ENCODE results near the gene CYP39A1.
A peak's percentile ranks its signal among the peaks of the same experiment; 100 is the strongest.

The CYP39A1 gene

DNA sequence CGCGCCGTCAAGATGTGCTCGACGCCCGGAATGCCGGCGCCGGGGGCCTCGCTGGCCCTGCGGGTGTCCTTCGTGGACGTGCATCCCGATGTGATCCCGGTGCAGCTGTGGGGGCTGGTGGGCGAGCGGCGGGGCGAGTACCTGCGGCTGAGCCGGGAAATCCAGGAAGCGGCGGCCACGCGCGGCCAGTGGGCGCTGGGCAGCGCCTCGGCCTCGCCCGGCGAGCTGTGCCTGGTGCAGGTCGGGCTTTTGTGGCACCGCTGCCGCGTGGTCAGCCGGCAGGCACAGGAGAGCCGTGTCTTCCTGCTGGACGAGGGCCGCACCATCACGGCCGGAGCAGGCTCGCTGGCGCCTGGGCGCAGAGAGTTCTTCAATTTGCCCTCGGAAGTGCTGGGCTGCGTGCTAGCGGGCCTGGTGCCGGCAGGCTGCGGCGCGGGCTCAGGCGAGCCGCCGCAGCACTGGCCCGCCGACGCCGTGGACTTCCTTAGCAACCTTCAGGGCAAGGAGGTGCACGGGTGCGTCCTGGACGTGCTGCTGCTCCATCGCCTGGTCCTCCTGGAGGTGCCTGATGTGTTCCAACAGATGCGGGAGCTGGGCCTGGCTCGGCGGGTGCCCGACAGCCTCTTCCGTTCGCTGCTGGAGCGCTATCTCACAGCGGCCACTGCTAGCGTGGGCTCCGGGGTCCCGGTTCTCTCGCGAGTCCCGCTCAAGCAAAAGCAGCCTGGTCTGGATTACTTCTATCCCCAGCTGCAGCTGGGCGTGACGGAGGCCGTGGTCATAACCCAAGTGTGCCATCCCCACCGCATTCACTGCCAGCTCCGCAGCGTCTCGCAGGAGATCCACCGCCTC is 35.7 kb upstream of the CYP39A1 start:
- H3K4me3 ChIP-seq (ENCODE audit: low read depth, low read length), result no peak overlapping the region
- DNase-seq (ENCODE audit: low read depth), result no peak
- TF ChIP-seq, protein P1, sequence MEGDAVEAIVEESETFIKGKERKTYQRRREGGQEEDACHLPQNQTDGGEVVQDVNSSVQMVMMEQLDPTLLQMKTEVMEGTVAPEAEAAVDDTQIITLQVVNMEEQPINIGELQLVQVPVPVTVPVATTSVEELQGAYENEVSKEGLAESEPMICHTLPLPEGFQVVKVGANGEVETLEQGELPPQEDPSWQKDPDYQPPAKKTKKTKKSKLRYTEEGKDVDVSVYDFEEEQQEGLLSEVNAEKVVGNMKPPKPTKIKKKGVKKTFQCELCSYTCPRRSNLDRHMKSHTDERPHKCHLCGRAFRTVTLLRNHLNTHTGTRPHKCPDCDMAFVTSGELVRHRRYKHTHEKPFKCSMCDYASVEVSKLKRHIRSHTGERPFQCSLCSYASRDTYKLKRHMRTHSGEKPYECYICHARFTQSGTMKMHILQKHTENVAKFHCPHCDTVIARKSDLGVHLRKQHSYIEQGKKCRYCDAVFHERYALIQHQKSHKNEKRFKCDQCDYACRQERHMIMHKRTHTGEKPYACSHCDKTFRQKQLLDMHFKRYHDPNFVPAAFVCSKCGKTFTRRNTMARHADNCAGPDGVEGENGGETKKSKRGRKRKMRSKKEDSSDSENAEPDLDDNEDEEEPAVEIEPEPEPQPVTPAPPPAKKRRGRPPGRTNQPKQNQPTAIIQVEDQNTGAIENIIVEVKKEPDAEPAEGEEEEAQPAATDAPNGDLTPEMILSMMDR (IDR thresholded peaks at IDR 0.05; ENCODE audit: low read depth, low read length, missing control alignments), result no peak

DNA sequence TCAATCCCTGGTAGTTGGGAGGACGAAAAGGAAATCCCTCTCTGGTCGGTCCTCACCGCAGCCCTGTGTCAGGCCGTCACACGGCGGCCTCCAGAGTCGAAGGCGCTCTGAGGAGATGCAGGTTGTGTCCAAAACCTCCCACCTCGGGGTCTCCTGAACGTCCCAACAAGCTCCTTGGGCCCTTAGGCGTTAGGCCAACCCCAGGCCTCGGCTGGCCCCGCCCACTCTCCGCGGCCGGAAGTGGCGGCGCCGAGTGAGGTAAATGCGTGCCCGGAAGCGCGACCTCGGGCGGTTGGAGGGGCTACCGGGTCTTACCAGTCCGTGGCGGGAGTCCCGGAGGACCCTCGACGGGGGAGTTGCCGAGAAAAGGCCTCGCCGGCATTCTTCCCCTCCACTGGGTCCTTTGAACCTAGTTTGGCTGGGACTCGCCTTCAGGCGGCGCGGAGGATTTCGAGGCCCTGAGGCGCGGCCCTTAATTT is 35.0 kb upstream of the CYP39A1 start, which contains the start of gene TDRD6:
Gene TDRD6 (plus strand): TSS at position 267 of the 479 bp plus-strand sequence. CDS start 244 bp downstream, outside the sequence.
- DNase-seq (ENCODE audit: low read depth), result no peak
- TF ChIP-seq, protein P1 (IDR thresholded peaks at IDR 0.05; ENCODE audit: low read depth, low read length, missing control alignments), result no peak
- no peak within 1 kb of the TSS for H3K4me3 ChIP-seq (ENCODE audit: low read depth, low read length)

- no peak overlapping the region for H3K4me3 ChIP-seq (ENCODE audit: low read depth, low read length)
- no peak for DNase-seq (ENCODE audit: low read depth)
- TF ChIP-seq, protein P1 (IDR thresholded peaks at IDR 0.05; ENCODE audit: low read depth, low read length, missing control alignments), result no peak
These were observed 32.2 kb upstream of the CYP39A1 start for GRCh38 chr6:46684771-46685170.

DNA sequence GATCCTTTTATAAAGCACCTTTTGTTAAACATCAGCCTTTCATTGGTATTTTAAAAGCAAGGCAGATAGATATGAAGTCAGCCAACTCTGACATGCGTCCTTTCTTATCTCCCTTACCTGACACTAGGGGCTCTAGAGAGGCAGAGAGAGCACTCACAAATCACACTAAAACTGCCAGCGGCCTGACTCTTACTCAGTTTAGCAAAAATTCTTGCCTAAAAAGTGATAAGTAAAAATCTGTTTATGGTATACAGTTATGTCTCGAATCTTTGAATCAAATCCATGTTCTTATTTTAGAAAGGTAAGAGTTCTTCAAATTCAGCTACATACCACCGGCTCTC is 24.7 kb upstream of the CYP39A1 start:
- no peak for DNase-seq (ENCODE audit: low read depth)
- H3K4me3 ChIP-seq (ENCODE audit: low read depth, low read length), result no peak overlapping the region
- TF ChIP-seq, protein P1 (IDR thresholded peaks at IDR 0.05; ENCODE audit: low read depth, low read length, missing control alignments), result peak; percentile 65

GRCh38 chr6:46676604-46677313 is 24.1 kb upstream of the CYP39A1 start:
- no peak for DNase-seq (ENCODE audit: low read depth)
- TF ChIP-seq, protein P1 (IDR thresholded peaks at IDR 0.05; ENCODE audit: low read depth, low read length, missing control alignments), result no peak
- no peak overlapping the region for H3K4me3 ChIP-seq (ENCODE audit: low read depth, low read length)

- TF ChIP-seq, protein P1 (IDR thresholded peaks at IDR 0.05; ENCODE audit: low read depth, low read length, missing control alignments), result no peak
- H3K4me3 ChIP-seq (ENCODE audit: low read depth, low read length), result no peak overlapping the region
- no peak for DNase-seq (ENCODE audit: low read depth)
These were observed 21.8 kb upstream of the CYP39A1 start for GRCh38 chr6:46674410-46674809.

Measured in GM12864 (cell line).